Duodenal mucosa (tissue), 2 donors: ENCODE measurements around the gene ICAM4.

ENCODE experiments used
- H3K27ac ChIP-seq: one replicate; pipeline ENCODE4 v1.7.0; 2013; ENCODE audit warnings: low read depth, low read length
- H3K27me3 ChIP-seq, 2 donors: one replicate each; pipeline ENCODE4 v1.7.0; 2013; ENCODE audit warnings: low read length in 2 of 2, control low read depth in 1 of 2; ENCODE audit not compliant: insufficient read depth in 2 of 2, control insufficient read depth in 1 of 2
- H3K36me3 ChIP-seq, 2 donors: one replicate each; pipeline ENCODE4 v1.7.0; 2013; ENCODE audit warnings: low read length in 2 of 2, control low read depth in 1 of 2; ENCODE audit not compliant: insufficient read depth in 2 of 2, control insufficient read depth in 1 of 2
- H3K4me1 ChIP-seq, 2 donors: one replicate each; pipeline ENCODE4 v1.7.0; 2013; ENCODE audit warnings: low read length in 2 of 2, control low read depth in 1 of 2; ENCODE audit not compliant: insufficient read depth in 2 of 2, control insufficient read depth in 1 of 2
- H3K4me3 ChIP-seq, 2 donors: one replicate each; pipeline ENCODE4 v1.7.0; 2013; ENCODE audit warnings: low read length in 2 of 2, low read depth in 1 of 2
- H3K9ac ChIP-seq, 2 donors: one replicate each; pipeline ENCODE4 v1.7.0; 2013; ENCODE audit warnings: low read length in 2 of 2, low read depth in 1 of 2
- H3K9me3 ChIP-seq, 2 donors: one replicate each; pipeline ENCODE4 v1.7.0; 2013; ENCODE audit warnings: low read length in 2 of 2, control low read depth in 1 of 2; ENCODE audit not compliant: control insufficient read depth in 1 of 2

The ICAM4 gene

DNA sequence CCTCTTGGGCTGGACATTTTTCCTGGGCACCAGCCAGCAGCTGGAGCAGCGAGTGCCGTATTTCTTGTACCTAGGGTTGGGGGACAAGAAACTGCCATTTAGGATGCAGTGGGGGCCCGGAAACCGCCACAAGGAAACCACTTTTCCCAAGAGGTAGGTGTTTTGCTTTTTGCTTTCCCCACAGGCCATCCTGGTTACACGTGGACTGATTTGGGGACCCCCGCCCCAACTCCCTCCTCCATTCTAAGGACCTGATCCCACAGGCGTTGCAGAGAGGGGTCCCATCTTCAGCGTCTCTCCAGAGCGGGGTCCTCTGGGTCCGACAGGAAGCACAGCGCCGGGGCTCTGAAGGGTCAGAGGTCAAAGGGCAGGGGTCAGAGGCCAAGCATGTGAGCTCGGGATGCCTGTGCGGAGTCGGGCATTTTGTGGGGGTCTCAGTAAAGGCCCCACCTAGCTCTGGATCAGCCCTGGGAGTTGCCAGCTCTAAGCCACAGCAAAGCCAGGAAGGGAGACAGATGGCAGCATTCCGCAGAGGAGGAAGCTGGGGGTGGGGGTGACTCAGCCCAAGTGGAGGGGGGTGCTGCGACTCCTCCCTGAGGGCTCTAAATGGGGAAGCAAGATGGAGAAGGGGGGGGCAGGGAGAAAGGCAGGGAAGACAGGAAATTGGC is 18.5 kb downstream of the ICAM4 start:
- Histone ChIP-seq H3K27me3 (no peaks in the 10 kb centered on the region), H3K4me3 (no peak overlapping the region), H3K27ac (no peak overlapping the region)

DNA sequence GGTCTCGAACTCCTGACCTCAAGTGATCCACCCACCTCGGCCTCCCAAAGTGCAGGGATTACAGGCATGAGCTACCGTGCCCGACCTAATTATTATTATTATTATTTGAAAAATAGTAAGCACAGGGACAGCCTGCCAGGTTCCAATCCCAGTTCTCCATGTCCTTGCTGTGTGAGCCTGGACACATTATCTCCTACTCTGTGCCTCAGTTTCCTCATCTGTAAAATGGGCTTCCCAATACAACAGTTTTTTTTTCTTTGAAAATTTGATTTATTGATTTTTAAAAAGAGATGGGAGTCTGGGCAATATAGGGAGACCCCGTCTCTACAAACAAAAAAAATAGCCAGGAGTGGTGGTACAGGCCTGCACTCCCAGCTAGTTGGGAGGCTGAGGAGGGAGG is 19.6 kb downstream of the ICAM4 start:
- no peak overlapping the region for H3K4me3 ChIP-seq
- H3K27ac ChIP-seq = no peak overlapping the region
- H3K27me3 ChIP-seq = no peaks in the 10 kb centered on the region
- H3K9ac ChIP-seq = no peak overlapping the region
- no peaks in the 10 kb centered on the region for H3K36me3 ChIP-seq
- no peaks in the 10 kb centered on the region for H3K9me3 ChIP-seq
- H3K4me1 ChIP-seq = no peaks in the 10 kb centered on the region

More for the DNA sequence above, 18.5 kb downstream of the ICAM4 start:
- no peak overlapping the region for H3K9ac ChIP-seq
- no peaks in the 10 kb centered on the region for H3K9me3 ChIP-seq
- no peaks in the 10 kb centered on the region for H3K36me3 ChIP-seq
- no peaks in the 10 kb centered on the region for H3K4me1 ChIP-seq

DNA sequence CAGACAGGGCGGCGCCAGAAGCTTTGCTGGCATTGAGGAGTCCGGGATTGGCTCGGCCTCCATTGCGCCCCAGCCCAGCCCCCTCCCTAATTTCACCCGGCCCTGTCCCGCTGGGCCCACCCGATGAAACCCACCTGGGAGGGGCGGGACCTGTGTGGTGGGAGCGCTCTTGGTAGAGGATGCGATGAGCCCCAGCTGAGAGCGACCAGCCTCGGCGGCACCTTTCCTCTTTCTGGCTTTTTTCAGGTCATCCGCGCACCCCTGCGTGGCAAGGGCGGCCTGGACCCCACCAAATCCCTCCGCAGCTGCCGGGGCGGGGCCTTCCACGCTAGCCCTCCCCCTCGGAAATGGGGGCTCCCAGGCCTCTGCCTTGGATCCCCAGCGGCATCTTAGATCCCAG is 22.7 kb downstream of the ICAM4 start, which contains the start of gene ZGLP1:
Gene ZGLP1 (minus strand): TSS at position 393 of the 400 bp plus-strand sequence.
- H3K9ac ChIP-seq = no peak within 1 kb of the TSS
- no peak within 1 kb of the TSS for H3K27ac ChIP-seq
- no peaks in the 10 kb centered on the region for H3K27me3 ChIP-seq
- no peaks in the 10 kb centered on the region for H3K36me3 ChIP-seq
- H3K4me3 ChIP-seq = no peak within 1 kb of the TSS
- H3K4me1 ChIP-seq = peaks cover 0 to under 1% of the 10 kb centered on the region in 2 donors
- no peaks in the 10 kb centered on the region for H3K9me3 ChIP-seq

DNA sequence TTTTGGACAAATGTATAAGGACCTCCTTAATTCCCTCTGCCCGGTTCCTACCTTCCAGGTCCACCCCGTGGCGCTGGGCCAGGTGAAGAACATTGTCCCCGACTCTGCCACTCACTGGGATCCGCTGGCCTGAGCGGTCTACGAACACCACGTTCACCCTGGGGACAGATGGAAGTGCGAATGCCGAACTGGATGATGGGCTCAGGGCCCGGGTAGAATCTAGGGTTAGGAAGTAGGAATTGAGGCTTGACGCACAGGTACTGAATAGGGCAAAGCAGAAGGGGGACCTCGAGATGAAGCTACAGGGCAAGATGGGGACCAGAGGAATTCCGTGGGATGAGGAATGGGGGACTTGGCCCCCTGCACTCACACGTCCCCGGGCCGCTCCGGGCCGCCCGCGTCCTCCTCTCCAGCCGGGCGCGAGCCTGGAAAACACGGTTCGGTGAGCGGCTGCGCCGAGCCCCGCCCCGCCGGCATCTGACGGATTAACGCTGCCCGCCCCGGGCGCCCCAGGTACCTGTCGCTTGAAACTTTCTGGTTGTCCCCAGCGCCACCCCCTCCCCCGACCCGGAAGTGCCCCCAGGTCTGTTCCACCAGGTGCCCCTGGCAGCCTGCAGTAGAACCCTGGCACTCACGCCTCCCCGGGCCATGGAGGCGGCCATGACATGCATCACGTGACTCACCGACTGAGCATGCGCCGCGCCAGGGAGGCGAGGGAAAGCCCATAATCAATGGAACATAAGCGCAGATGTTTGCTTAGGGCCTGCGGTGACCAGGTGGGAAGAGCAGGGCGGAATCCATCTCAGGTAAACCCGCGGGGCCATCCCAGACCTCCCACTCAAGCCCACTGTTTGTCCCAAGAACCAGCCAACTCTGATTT is 28.8 kb downstream of the ICAM4 start, which contains the start of gene FDX2:
Gene FDX2 (minus strand): TSS at position 681 of the 880 bp plus-strand sequence. CDS start 19 bp downstream, at position 662.
- peak within 1 kb of the TSS; percentile 34 to 58 for H3K9ac ChIP-seq
- H3K27ac ChIP-seq = no peak within 1 kb of the TSS
- peak within 1 kb of the TSS; percentile 78 to 88 for H3K4me3 ChIP-seq
- H3K9me3 ChIP-seq = no peaks in the 10 kb centered on the region
- H3K27me3 ChIP-seq = no peaks in the 10 kb centered on the region
- peaks cover 20 to 27% of the 10 kb centered on the region in 2 donors for H3K36me3 ChIP-seq
- peaks cover 10 to 18% of the 10 kb centered on the region in 2 donors for H3K4me1 ChIP-seq

DNA sequence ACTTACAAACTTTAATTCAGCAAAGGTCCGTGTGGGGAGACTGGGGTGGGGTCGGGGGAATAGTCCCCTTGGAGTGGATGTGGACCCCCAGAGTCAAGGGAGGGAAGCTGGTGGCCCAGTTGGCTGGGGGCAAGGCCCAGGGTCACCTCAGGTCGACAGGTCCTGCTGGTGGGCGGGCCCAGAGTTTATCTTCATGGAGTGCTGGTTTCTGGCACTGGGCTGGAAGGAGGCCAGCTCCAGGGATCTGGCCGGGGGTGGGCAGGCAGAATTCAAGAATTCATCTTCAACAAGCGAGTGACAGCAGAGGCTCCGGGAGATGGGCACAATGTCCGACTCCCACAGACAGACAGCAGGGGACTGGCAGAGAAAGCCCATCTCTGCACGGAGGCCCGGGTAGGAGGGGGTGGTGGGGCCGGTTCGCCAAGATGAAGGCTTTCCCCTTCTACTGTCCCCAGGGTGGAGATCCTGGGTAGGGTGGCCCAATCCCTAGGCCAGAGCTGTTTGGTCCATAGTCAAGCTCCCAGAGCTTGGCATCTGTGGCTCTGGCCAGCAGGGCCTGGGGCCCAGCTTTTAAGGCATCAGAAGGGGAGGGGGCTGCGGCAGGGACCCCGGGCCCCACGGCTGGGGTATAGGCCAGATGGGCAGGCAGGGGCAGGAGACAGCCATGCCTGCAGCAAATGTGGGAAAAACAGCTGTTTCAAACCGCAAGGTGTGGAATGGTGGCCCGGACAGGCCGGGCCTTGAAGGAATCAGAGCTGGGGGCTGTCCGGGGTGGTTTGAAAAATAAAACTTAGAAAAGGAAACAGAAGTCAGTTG is 29.7 kb downstream of the ICAM4 start:
- Histone ChIP-seq H3K9me3 (no peaks in the 10 kb centered on the region), H3K36me3 (peaks cover 20 to 33% of the 10 kb centered on the region in 2 donors), H3K9ac (no peak overlapping the region), H3K27ac (no peak overlapping the region), H3K4me1 (peaks cover 18 to 26% of the 10 kb centered on the region in 2 donors), H3K4me3 (peak overlapping the region; percentile 78 to 88), H3K27me3 (no peaks in the 10 kb centered on the region)

DNA sequence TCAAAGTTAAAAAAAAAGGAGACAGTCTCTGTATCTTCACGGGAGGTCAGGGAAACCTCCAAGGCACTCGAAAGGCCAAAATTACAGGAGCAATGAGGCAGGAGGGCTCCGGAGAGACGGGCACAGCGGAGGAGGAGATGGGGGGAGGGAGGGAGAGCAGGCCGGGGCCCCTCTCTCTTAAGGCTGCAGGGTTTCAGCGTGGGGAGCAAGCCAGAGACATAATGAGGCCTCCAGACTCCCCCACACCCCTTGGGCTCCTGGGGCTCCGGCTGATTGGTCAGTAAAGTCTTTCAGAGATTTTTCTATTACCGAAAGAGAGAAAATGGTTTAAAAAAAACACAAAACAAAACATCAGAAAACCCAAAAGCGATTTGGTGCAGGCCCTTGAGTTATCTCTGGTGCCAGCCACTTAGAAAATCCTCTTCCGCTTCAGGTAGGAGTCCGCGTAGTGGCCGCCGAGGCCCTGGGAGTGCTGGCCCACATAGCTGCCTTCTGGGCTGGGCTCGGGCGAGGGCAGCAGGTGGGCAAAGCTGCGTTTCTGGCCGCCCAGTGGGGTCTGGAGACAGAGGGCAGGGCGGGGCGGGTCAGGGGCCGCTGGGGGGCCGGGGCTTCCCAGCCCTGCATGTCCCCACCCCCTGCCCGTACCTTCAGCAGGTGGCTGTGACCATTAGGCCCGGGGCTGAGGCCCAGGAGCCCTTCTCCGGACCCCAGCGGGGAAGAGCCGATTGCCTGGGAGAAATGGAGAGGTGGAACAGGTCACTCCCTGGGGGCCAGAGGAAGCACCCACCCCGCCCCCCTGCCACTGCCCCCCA is 30.5 kb downstream of the ICAM4 start:
- peaks cover 26 to 28% of the 10 kb centered on the region in 2 donors for H3K4me1 ChIP-seq
- no peak overlapping the region for H3K27ac ChIP-seq
- H3K27me3 ChIP-seq = no peaks in the 10 kb centered on the region
- H3K4me3 ChIP-seq = no peak overlapping the region
- no peak overlapping the region for H3K9ac ChIP-seq
- H3K36me3 ChIP-seq = peaks cover 20 to 39% of the 10 kb centered on the region in 2 donors
- H3K9me3 ChIP-seq = no peaks in the 10 kb centered on the region

DNA sequence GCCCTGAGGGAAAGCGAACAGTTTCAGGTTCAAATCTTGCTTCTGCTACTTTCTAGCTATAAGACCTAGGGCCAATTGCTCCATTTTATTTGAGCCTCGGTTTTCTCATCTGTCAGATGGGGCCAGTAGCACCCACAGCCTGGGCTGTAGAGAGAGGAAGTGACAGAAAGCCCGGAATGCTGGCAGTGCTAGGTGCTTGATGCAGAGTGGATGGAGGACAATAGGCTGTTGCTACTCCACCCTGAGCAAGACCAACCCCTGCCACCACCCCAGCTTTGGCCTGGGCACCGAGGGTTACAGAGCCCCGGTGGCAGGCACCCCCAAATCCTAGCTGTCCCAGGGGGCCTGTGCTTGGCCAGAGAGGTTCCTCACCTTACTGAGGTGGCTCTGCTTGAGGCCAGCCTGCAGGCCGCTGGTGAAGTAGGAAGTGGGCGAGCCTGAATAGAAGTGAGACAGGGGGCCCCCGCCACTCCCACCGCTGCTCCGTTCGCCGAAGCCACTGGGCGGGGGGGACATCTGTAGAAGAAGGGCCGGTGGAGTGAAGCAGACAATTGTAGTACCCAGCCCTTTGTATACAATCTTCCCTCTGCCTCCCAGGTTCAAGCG is 31.2 kb downstream of the ICAM4 start:
- H3K9me3 ChIP-seq = no peaks in the 10 kb centered on the region
- H3K36me3 ChIP-seq = peaks cover 24 to 46% of the 10 kb centered on the region in 2 donors
- H3K27me3 ChIP-seq = no peaks in the 10 kb centered on the region
- H3K9ac ChIP-seq = no peak overlapping the region
- peaks cover 33 to 35% of the 10 kb centered on the region in 2 donors for H3K4me1 ChIP-seq
- H3K4me3 ChIP-seq = no peak overlapping the region
- H3K27ac ChIP-seq = no peak overlapping the region

DNA sequence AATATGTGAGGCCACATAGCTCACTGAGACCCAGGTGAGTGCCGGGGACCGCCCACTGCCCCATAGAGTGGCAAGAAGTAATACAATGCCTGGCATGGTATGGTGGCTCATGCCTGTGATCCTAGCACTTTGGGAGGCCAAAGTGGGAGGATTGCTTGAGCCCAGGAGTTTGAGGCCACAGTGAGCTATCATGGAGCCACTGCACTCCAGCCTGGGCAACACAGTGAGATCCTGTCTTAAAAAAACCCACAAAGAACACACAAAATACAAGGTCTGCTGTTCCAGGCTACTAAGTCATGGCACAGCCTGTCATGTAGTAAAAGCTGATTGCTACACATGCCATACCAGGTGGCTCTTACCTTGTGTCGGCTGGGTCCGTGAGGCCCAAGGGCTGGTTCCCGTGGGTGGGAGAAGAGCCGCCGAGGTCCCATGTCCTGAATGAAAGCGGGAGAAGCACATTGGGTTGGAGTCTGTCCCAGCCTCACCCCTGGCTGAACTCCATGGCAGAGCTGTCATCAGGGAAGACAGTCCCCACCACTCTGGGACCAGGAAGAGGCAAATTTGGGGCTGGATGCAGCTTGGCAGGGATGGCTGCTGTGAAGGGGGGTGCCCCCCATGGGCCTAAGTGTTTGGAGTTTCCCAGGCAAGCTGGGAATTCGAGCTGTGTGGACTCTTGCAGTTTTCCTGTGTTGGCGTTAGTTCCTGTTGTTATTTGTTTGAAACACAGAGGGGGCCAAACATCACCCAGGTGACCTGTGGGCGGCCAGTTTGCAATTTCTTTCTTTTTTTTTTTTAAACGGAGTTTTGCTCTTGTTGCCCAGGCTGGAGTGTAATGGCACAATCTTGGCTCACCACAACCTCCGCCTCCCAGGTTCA is 32.3 kb downstream of the ICAM4 start:
- H3K4me1 ChIP-seq = peaks cover 35 to 38% of the 10 kb centered on the region in 2 donors
- H3K36me3 ChIP-seq = peaks cover 24 to 57% of the 10 kb centered on the region in 2 donors
- no peak overlapping the region for H3K9ac ChIP-seq
- H3K9me3 ChIP-seq = no peaks in the 10 kb centered on the region
- no peak overlapping the region for H3K4me3 ChIP-seq
- H3K27ac ChIP-seq = no peak overlapping the region
- H3K27me3 ChIP-seq = no peaks in the 10 kb centered on the region
